ENCODE measurements around the gene BCAR3.

BCAR3 gene

GRCh38 chr1:93537396-93537795 is 144.2 kb downstream of the BCAR3 start:
- Histone ChIP-seq H3K9me3 (ENCODE audit: insufficient read depth, low read length) (no peaks in the 10 kb centered on the region), H3K4me3 (ENCODE audit: insufficient read length, low read depth) (no peak overlapping the region), H3K36me3 (ENCODE audit: insufficient read depth, insufficient read length, low read length) (peaks cover 46% of the 10 kb centered on the region), H3K27me3 (ENCODE audit: insufficient read depth, insufficient read length) (no peaks in the 10 kb centered on the region), H3K9ac (ENCODE audit: insufficient read length, low read depth) (no peak overlapping the region), H3K4me1 (ENCODE audit: insufficient read depth, insufficient read length) (no peaks in the 10 kb centered on the region)
- TF ChIP-seq ZNF274 (IDR thresholded peaks at IDR 0.05; ENCODE audit: low read depth, low read length) (no peak), YY1 (IDR thresholded peaks at IDR 0.05; ENCODE audit: insufficient read depth, insufficient read length) (no peak), SUZ12 (IDR thresholded peaks at IDR 0.05; ENCODE audit: extremely low read depth, insufficient read depth, insufficient read length) (no peak)
- DNase-seq (ENCODE audit: low read depth, low spot score): no peak

DNA sequence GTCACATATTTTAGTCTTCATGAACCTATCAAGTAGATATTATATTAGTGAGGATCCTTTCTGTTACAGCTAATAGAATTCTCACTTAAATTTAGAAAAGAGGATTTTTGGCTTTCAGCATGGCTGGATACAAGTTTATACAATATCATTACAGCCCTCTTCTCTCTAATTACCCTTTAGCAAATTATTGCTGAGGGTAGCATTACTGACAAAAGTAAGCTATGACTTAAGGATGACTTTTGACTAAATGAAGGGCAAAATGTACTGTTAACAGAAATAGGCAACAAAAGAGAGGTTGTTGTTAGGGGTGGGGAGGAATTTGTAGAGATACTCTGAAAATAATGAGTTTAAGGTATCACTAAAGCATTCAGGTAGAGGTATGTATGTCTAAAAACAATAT is 148.0 kb downstream of the BCAR3 start:
- no peak for TF ChIP-seq SUZ12 (IDR thresholded peaks at IDR 0.05; ENCODE audit: extremely low read depth, insufficient read depth, insufficient read length)
- no peak for TF ChIP-seq YY1 (IDR thresholded peaks at IDR 0.05; ENCODE audit: insufficient read depth, insufficient read length)
- no peak for TF ChIP-seq ZNF274 (IDR thresholded peaks at IDR 0.05; ENCODE audit: low read depth, low read length)
- H3K27me3 ChIP-seq (ENCODE audit: insufficient read depth, insufficient read length): no peaks in the 10 kb centered on the region
- no peak overlapping the region for H3K4me3 ChIP-seq (ENCODE audit: insufficient read length, low read depth)
- H3K9ac ChIP-seq (ENCODE audit: insufficient read length, low read depth): no peak overlapping the region
- no peaks in the 10 kb centered on the region for H3K4me1 ChIP-seq (ENCODE audit: insufficient read depth, insufficient read length)
- H3K9me3 ChIP-seq (ENCODE audit: insufficient read depth, low read length): no peaks in the 10 kb centered on the region
- no peak for DNase-seq (ENCODE audit: low read depth, low spot score)
- H3K36me3 ChIP-seq (ENCODE audit: insufficient read depth, insufficient read length, low read length): peaks cover 71% of the 10 kb centered on the region

DNA sequence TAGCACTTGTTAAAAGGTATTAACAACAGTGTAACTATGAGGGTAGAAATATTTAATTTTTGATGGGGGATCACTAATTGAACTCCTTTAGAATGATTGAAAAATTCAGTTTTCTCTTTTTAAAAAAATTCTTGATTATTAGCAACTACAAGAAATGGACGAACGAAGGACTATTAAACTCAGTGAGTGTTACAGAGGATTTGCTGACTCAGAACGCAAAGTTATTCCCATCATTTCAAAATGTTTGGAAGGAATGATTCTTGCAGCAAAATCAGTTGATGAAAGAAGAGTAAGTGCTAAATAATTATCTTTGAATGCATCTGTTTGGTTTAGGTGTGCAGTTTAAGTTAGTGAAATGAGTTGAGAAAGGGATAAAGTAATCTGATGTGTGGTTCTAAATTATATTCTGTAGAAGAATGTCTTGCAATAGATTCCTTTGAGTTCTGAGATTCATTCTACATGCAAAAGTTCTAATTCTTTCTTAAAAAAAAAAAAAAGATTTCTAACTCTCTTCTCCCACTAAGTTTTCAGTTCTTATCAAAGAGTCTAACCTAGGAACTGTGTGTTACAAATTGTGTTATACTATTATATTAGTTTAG is 148.8 kb downstream of the BCAR3 start:
- no peak overlapping the region for H3K9ac ChIP-seq (ENCODE audit: insufficient read length, low read depth)
- H3K4me1 ChIP-seq (ENCODE audit: insufficient read depth, insufficient read length): no peaks in the 10 kb centered on the region
- peaks cover 71% of the 10 kb centered on the region for H3K36me3 ChIP-seq (ENCODE audit: insufficient read depth, insufficient read length, low read length)
- H3K27me3 ChIP-seq (ENCODE audit: insufficient read depth, insufficient read length): no peaks in the 10 kb centered on the region
- TF ChIP-seq ZNF274 (IDR thresholded peaks at IDR 0.05; ENCODE audit: low read depth, low read length) (no peak), YY1 (IDR thresholded peaks at IDR 0.05; ENCODE audit: insufficient read depth, insufficient read length) (no peak), SUZ12 (IDR thresholded peaks at IDR 0.05; ENCODE audit: extremely low read depth, insufficient read depth, insufficient read length) (no peak)
- DNase-seq (ENCODE audit: low read depth, low spot score): no peak
- H3K9me3 ChIP-seq (ENCODE audit: insufficient read depth, low read length): no peaks in the 10 kb centered on the region
- no peak overlapping the region for H3K4me3 ChIP-seq (ENCODE audit: insufficient read length, low read depth)

DNA sequence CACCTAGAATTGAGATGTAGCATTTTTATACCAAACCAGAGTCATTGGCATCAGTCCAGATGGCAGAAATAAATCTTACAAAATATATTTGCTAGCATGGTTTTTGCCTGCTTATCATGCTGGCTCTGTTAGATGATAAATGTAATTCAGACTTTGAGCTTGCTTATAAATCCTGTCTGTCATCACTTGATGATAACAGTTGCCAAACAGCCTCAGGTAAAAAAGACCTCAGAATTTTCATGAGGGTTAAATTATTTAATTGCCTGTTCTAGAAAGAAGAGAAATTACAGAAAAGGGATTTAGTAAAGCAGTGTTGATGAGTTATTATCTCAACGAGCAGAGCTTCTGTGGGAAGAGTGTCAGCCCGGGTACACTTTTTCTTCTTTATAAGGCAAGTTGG is 150.4 kb downstream of the BCAR3 start:
- Histone ChIP-seq H3K4me1 (ENCODE audit: insufficient read depth, insufficient read length) (no peaks in the 10 kb centered on the region), H3K4me3 (ENCODE audit: insufficient read length, low read depth) (no peak overlapping the region), H3K27me3 (ENCODE audit: insufficient read depth, insufficient read length) (no peaks in the 10 kb centered on the region), H3K36me3 (ENCODE audit: insufficient read depth, insufficient read length, low read length) (peaks cover 68% of the 10 kb centered on the region), H3K9ac (ENCODE audit: insufficient read length, low read depth) (no peak overlapping the region), H3K9me3 (ENCODE audit: insufficient read depth, low read length) (no peaks in the 10 kb centered on the region)
- no peak for TF ChIP-seq YY1 (IDR thresholded peaks at IDR 0.05; ENCODE audit: insufficient read depth, insufficient read length)
- no peak for TF ChIP-seq ZNF274 (IDR thresholded peaks at IDR 0.05; ENCODE audit: low read depth, low read length)
- TF ChIP-seq SUZ12 (IDR thresholded peaks at IDR 0.05; ENCODE audit: extremely low read depth, insufficient read depth, insufficient read length): no peak
- no peak for DNase-seq (ENCODE audit: low read depth, low spot score)

- H3K4me1 ChIP-seq (ENCODE audit: insufficient read depth, insufficient read length): no peaks in the 10 kb centered on the region
- peaks cover 53% of the 10 kb centered on the region for H3K36me3 ChIP-seq (ENCODE audit: insufficient read depth, insufficient read length, low read length)
- no peaks in the 10 kb centered on the region for H3K9me3 ChIP-seq (ENCODE audit: insufficient read depth, low read length)
- H3K9ac ChIP-seq (ENCODE audit: insufficient read length, low read depth): no peak overlapping the region
- H3K4me3 ChIP-seq (ENCODE audit: insufficient read length, low read depth): no peak overlapping the region
- DNase-seq (ENCODE audit: low read depth, low spot score): no peak
- TF ChIP-seq YY1 (IDR thresholded peaks at IDR 0.05; ENCODE audit: insufficient read depth, insufficient read length) (no peak), ZNF274 (IDR thresholded peaks at IDR 0.05; ENCODE audit: low read depth, low read length) (no peak), SUZ12 (IDR thresholded peaks at IDR 0.05; ENCODE audit: extremely low read depth, insufficient read depth, insufficient read length) (no peak)
- no peaks in the 10 kb centered on the region for H3K27me3 ChIP-seq (ENCODE audit: insufficient read depth, insufficient read length)
Measured at GRCh38 chr1:93528412-93528811, 153.2 kb downstream of the BCAR3 start.

- Histone ChIP-seq H3K9me3 (ENCODE audit: insufficient read depth, low read length) (no peaks in the 10 kb centered on the region), H3K9ac (ENCODE audit: insufficient read length, low read depth) (no peak overlapping the region), H3K4me1 (ENCODE audit: insufficient read depth, insufficient read length) (no peaks in the 10 kb centered on the region), H3K4me3 (ENCODE audit: insufficient read length, low read depth) (no peak overlapping the region), H3K36me3 (ENCODE audit: insufficient read depth, insufficient read length, low read length) (peaks cover 51% of the 10 kb centered on the region), H3K27me3 (ENCODE audit: insufficient read depth, insufficient read length) (no peaks in the 10 kb centered on the region)
- TF ChIP-seq SUZ12 (IDR thresholded peaks at IDR 0.05; ENCODE audit: extremely low read depth, insufficient read depth, insufficient read length): no peak
- TF ChIP-seq YY1 (IDR thresholded peaks at IDR 0.05; ENCODE audit: insufficient read depth, insufficient read length): no peak
- no peak for TF ChIP-seq ZNF274 (IDR thresholded peaks at IDR 0.05; ENCODE audit: low read depth, low read length)
- no peak for DNase-seq (ENCODE audit: low read depth, low spot score)
Measured at GRCh38 chr1:93526431-93526830, 155.2 kb downstream of the BCAR3 start.

DNA sequence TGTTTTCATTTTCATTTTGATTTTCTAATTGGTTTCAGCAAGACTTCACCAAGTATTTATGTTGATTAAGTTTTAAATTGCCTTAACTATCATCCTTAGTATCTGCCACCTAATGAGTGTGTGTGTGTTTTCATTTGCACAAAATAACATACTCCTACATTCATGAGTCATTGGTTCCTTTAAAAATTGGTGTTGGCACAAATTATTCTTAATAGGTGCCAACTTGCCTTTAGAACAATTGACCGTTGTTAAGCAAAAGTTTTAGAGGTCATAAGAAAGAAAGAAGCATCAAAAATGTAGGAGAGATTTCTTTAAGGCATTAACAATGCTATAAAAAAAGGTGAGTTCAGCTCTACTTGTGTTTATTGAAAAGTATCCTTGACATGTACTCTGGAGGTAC is 156.2 kb downstream of the BCAR3 start:
- peaks cover 49% of the 10 kb centered on the region for H3K36me3 ChIP-seq (ENCODE audit: insufficient read depth, insufficient read length, low read length)
- no peak overlapping the region for H3K4me3 ChIP-seq (ENCODE audit: insufficient read length, low read depth)
- no peak for DNase-seq (ENCODE audit: low read depth, low spot score)
- H3K9me3 ChIP-seq (ENCODE audit: insufficient read depth, low read length): no peaks in the 10 kb centered on the region
- H3K4me1 ChIP-seq (ENCODE audit: insufficient read depth, insufficient read length): no peaks in the 10 kb centered on the region
- H3K9ac ChIP-seq (ENCODE audit: insufficient read length, low read depth): no peak overlapping the region
- TF ChIP-seq SUZ12 (IDR thresholded peaks at IDR 0.05; ENCODE audit: extremely low read depth, insufficient read depth, insufficient read length) (no peak), ZNF274 (IDR thresholded peaks at IDR 0.05; ENCODE audit: low read depth, low read length) (no peak), YY1 (IDR thresholded peaks at IDR 0.05; ENCODE audit: insufficient read depth, insufficient read length) (no peak)
- no peaks in the 10 kb centered on the region for H3K27me3 ChIP-seq (ENCODE audit: insufficient read depth, insufficient read length)

Measured in NT2/D1 (cell line).